ENCODE results near the gene CAPZA3.
"Not testable (repeated sequence)": the region's sequence is repeated elsewhere in the genome, so short reads cannot be mapped to it uniquely, and the experiment has no call there.

Gene CAPZA3, protein sequence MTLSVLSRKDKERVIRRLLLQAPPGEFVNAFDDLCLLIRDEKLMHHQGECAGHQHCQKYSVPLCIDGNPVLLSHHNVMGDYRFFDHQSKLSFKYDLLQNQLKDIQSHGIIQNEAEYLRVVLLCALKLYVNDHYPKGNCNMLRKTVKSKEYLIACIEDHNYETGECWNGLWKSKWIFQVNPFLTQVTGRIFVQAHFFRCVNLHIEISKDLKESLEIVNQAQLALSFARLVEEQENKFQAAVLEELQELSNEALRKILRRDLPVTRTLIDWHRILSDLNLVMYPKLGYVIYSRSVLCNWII

DNA sequence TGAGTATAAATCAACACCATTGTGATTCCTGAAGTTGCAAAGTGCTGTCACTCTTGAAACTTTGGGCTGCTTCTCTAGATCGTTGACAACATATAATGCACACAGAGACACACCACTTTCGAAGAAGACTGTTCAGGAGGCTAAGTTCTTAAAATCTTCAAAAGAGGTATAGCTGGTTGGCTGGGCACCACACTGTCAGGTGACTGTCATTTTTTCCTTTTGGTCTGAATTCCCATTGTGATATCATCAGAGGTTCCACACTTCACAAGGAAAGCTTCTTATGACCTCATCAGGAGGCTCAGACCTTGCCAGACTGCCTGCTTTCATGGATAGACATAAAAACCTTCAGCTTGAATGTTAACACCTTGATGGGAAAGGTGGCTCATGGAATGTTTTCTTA is at the start of gene CAPZA3, which contains the start of gene PLCZ1:
Gene CAPZA3 (plus strand): TSS at position 301 of the 400 bp plus-strand sequence. CDS start 150 bp downstream, outside the sequence.
Gene PLCZ1 (minus strand): TSS at position 194 of the 400 bp plus-strand sequence. CDS start 641 bp downstream, outside the sequence.
- DNase-seq (ENCODE audit: low spot score in 2 of 2) (no peak), ATAC-seq (no peak)
- Mint-ChIP-seq H3K27ac (no peak within 1 kb of the TSS), H3K36me3 (no peaks in the 10 kb centered on the region), H3K4me3 (no peak within 1 kb of the TSS), H3K9me3 (peaks cover 4% of the 10 kb centered on the region), H3K4me1 (no peaks in the 10 kb centered on the region)

DNA sequence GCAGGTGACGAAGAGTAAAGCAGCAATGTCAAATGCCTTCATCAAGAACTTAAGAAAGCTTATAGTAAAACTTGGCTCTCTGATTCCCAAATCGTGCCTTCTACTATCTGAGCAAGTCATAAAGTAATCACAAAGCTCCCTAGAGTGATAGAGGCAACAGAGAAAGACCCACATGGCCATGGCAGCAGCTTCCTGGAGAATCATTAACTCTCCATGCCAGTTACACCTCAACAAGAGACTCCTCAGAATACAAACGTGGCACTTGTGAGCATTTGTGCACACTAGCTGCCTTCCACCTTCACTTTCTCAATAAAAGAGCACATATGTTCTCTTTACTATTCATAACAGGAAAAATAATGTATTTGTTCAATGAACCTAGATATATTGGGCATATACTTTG is 48.1 kb upstream of the CAPZA3 start:
- DNase-seq (ENCODE audit: low spot score in 2 of 2) = no peak
- ATAC-seq = no peak
- Mint-ChIP-seq H3K4me1 (no peaks in the 10 kb centered on the region), H3K4me3 (no peak overlapping the region), H3K9me3 (peaks cover 9% of the 10 kb centered on the region), H3K36me3 (no peaks in the 10 kb centered on the region), H3K27ac (no peak overlapping the region)

DNA sequence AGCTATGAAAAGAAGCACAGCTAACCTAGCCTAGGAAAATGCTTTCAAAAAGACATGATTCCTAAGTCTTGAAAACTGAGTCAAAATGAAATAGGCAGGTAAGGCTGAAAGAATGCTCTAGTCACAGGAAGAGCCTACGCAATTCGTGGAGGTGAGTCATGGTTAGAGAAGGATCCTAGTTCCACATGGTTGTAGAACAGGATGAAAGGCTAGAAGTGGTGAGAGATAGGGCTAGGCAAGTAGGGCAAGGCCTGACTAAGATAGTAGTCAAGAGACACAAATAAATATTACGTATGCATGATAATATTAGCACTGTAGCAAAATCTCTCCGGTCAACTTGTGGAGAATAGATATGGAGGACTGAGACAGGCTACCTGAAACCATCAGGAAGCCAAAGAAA is 47.3 kb upstream of the CAPZA3 start:
- Mint-ChIP-seq H3K36me3 (no peaks in the 10 kb centered on the region), H3K4me3 (no peak overlapping the region), H3K27ac (no peak overlapping the region), H3K9me3 (peaks cover 9% of the 10 kb centered on the region), H3K4me1 (no peaks in the 10 kb centered on the region)
- ATAC-seq (no peak), DNase-seq (ENCODE audit: low spot score in 2 of 2) (no peak)

DNA sequence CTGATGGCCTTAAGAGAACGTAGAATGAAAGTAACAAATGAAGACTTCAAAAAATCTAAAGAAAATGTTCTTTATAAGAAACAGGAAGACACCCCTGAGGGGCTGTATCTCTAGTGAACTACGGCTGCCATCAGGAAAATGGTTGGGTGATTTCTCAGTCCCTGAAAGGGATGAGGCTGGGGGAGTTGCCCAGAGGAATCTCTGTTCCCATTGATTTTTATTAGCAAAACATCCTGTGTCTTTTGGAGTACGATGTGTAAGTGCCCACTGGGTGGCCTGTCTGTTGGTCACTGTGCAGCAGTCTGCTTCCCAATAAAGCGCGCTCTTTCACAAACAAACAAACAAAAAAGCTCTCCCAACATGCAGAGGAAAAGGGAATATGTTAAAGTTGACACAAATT is 43.9 kb upstream of the CAPZA3 start:
- H3K4me3 Mint-ChIP-seq; ATAC-seq; DNase-seq (ENCODE audit: low spot score in 2 of 2); H3K36me3 Mint-ChIP-seq; H3K9me3 Mint-ChIP-seq; H3K27ac Mint-ChIP-seq; H3K4me1 Mint-ChIP-seq: not testable (repeated sequence)

DNA sequence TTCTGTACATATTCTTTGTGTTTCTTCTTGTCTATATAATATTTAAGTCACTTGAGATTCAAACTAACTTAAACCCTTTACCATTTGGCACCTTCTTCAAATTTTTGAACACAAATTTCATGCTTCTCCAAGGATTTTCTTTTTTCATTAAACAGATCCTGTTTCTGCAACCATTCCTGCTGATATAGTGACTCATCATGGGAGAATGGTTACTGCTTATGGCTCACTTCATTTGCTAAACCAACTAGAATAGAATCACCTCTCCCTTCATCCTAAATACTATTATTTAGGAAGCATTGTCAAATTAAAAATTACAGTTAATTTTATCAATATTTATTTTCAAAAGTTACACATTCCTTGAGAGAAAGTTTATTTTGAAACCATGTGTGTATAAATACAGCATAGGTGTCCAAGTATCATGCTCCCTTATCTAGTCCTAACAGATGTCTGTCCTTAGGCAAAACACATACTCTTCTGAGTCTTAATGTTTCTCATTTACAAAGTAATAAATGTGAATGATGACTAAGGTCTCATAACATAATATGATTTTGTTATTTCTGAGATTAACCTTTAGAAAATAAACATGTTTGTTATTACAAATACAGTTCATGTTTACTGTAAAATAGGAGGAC is 40.8 kb upstream of the CAPZA3 start:
- no peak for ATAC-seq
- DNase-seq (ENCODE audit: low spot score in 2 of 2) = no peak
- Mint-ChIP-seq H3K4me1 (no peaks in the 10 kb centered on the region), H3K4me3 (no peak overlapping the region), H3K27ac (no peak overlapping the region), H3K9me3 (peaks cover 7% of the 10 kb centered on the region), H3K36me3 (no peaks in the 10 kb centered on the region)

DNA sequence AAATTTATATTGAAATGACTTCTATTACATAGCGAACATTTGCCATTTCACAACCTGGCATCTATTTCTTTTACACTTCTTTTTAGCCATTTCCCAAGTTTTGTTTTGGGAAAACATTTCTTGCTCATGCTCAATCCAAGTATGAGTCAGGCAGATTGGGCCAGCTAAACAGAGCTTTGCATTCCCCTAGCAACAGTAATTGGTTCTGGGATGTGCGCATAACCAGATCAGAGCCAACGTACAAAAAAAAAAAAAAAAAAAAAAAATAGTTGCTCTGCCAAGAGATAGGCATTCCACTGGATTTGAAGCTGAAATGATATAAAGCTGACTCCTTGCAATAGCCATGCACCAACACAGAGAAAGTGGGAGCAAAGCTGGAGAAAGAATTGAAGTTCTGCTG is 37.6 kb upstream of the CAPZA3 start:
- no peak overlapping the region for H3K4me3 Mint-ChIP-seq

DNA sequence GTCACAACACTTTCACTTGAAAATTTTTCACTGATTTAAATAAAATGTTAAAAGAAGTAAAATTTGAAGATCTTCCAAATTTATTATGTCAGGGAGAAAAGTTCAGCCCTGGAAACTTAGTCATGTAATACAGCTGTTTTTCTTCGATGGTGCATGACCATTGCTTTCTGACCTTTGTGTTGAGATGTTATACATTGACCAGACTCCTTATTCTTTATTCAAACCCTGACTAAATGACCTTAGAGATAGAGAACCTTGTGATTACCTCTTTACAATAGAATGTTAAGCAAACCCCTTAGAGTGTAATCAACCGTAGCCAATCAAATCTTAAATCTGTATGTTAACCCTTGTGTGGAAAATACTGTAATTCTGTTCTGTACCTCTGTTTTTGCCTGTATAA is 34.6 kb upstream of the CAPZA3 start:
- ATAC-seq = no peak
- DNase-seq (ENCODE audit: low spot score in 2 of 2) = no peak
- Mint-ChIP-seq H3K9me3 (peaks cover 14% of the 10 kb centered on the region), H3K4me3 (no peak overlapping the region), H3K4me1 (no peaks in the 10 kb centered on the region), H3K27ac (no peak overlapping the region), H3K36me3 (no peaks in the 10 kb centered on the region)

More for the DNA sequence above, 37.6 kb upstream of the CAPZA3 start:
- Mint-ChIP-seq H3K4me1 (no peaks in the 10 kb centered on the region), H3K9me3 (peaks cover 7% of the 10 kb centered on the region), H3K36me3 (no peaks in the 10 kb centered on the region), H3K27ac (no peak overlapping the region)
- ATAC-seq = no peak
- no peak for DNase-seq (ENCODE audit: low spot score in 2 of 2)

DNA sequence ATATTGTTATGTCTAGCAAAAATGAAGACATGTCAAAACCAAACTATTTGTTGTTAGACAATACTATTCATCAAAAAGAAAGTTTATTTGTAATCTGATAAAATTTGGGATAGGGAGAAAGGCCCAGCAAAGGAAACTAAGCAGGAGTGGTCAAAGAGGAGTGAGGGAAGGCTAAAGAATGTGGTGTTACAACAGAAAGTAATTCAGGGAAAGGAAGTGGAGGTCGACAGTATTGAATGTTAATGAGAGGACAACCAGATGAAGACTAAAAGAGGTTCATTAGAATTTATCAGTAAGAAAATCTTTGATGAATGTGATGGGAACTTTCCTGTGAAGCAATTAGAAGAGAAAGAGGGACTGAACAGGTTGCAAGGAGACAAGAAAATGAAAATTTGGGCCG is 34.0 kb upstream of the CAPZA3 start:
- H3K36me3 Mint-ChIP-seq = no peaks in the 10 kb centered on the region
- DNase-seq (ENCODE audit: low spot score in 2 of 2) = no peak
- ATAC-seq = no peak
- H3K4me1 Mint-ChIP-seq = no peaks in the 10 kb centered on the region
- no peak overlapping the region for H3K4me3 Mint-ChIP-seq
- peaks cover 14% of the 10 kb centered on the region for H3K9me3 Mint-ChIP-seq
- no peak overlapping the region for H3K27ac Mint-ChIP-seq

DNA sequence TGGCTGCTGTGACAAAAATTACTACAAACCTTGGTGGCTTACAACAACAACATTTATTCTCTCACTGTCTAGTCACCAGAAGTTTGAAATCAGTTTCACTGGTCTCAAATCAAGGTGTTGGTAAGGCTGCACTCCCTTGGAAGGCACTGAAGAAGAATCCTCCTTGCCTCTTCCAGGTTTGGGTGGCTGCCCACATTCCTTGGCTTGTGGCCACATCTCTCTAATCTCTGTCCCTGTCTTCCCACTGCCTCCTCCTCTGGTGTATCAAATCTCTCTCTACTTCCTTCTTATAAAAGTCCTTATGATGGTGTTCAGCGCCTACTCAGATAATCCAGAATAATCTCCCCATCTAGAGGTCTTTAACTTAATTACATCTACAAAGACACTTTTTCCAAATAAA is 31.1 kb upstream of the CAPZA3 start:
- DNase-seq (ENCODE audit: low spot score in 2 of 2) (no peak), ATAC-seq (no peak)
- Mint-ChIP-seq H3K4me1 (no peaks in the 10 kb centered on the region), H3K36me3 (no peaks in the 10 kb centered on the region), H3K9me3 (peaks cover 17% of the 10 kb centered on the region), H3K27ac (no peak overlapping the region), H3K4me3 (no peak overlapping the region)

DNA sequence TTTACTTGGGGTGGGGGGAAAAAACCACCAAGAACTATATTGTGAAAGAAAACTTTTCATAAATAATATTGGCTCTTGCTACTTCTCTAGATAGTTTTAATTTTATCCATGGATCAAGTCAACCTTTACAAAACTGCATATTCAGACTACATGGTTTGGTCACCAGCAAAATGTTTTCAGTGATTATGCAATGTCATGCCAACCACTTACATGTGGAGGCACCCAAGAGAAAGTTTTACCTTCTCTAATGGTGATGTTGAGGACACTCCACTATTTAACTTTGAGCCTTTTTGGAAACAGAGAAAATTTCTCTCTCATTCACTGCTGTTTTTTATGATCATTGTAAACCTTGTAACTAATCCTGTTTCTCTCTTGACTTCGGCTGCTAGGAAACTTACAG is 21.7 kb upstream of the CAPZA3 start:
- H3K9me3 Mint-ChIP-seq = no peaks in the 10 kb centered on the region
- no peaks in the 10 kb centered on the region for H3K36me3 Mint-ChIP-seq
- H3K4me3 Mint-ChIP-seq = no peak overlapping the region
- H3K4me1 Mint-ChIP-seq = no peaks in the 10 kb centered on the region
- H3K27ac Mint-ChIP-seq = no peak overlapping the region
- no peak for DNase-seq (ENCODE audit: low spot score in 2 of 2)
- ATAC-seq = no peak

DNA sequence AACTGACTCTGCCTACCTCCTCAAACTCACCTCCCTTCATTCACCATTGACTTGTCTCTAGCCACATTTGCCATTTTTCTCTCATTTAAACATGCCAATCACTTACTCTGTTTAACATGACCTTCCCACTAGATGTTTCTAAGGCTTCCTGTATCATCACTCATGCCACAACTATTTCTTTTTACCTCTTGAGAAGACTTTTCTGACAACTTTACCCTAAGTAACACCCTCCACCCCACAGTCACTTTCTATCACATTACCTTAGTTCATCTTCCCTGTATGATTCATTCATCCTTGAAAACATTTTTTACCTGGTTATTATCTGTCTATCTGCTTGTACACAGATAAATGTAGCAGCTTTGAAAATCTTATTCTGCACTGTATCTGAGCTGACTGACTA is 19.5 kb upstream of the CAPZA3 start:
- Mint-ChIP-seq H3K27ac (no peak overlapping the region), H3K4me3 (no peak overlapping the region), H3K4me1 (no peaks in the 10 kb centered on the region), H3K9me3 (no peaks in the 10 kb centered on the region), H3K36me3 (no peaks in the 10 kb centered on the region)
- DNase-seq (ENCODE audit: low spot score in 2 of 2) = no peak
- ATAC-seq = no peak

DNA sequence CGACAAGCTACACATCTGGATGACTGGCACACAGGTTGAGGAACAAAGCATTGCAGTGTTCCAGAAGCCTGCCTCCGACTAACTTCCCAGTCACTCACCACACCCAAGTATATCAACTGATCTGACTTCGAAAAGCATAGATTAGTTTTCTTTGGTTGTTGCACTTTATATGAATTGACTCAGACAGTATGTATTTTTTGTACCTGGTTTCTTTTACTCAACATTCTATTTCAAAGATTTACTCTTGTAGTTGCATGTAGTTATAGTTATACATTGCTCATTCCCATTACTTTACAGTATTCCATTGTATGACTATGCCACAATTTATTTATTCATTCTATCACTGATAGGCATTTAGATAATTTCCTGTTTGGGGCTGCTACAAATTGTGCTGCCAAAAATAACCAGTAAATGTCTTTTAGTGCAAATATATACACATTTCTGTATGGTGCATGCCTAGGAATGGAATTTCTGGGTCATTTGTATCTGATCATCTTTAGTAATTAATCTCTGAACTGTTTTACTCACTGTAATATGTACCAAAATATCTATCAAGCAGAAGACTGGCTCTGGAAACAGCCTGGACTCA is 17.9 kb upstream of the CAPZA3 start:
- Mint-ChIP-seq H3K4me1 (no peaks in the 10 kb centered on the region), H3K9me3 (peaks cover 6% of the 10 kb centered on the region), H3K36me3 (no peaks in the 10 kb centered on the region), H3K4me3 (no peak overlapping the region), H3K27ac (no peak overlapping the region)
- ATAC-seq = no peak
- DNase-seq (ENCODE audit: low spot score in 2 of 2) = no peak

DNA sequence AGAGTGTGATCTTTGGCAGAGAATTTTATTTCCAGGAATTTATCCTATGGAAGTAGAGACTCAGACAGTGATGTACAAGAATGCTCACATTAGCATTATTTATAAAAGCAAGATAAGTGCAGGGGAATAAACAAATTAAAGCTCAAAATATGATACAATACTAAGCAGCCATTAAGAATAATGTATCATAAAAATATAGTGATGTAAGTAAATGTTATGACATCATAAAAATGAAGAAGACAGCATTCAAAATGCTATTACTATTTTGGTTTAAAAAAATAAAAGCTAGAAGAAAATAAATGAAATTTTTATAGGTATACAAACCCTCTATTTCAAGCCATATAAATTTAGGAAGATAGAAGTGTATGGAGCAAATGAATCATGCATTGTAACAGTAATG is 17.2 kb upstream of the CAPZA3 start:
- DNase-seq (ENCODE audit: low spot score in 2 of 2) = no peak
- ATAC-seq = no peak
- Mint-ChIP-seq H3K4me3 (no peak overlapping the region), H3K4me1 (no peaks in the 10 kb centered on the region), H3K27ac (no peak overlapping the region), H3K9me3 (peaks cover 6% of the 10 kb centered on the region), H3K36me3 (no peaks in the 10 kb centered on the region)

DNA sequence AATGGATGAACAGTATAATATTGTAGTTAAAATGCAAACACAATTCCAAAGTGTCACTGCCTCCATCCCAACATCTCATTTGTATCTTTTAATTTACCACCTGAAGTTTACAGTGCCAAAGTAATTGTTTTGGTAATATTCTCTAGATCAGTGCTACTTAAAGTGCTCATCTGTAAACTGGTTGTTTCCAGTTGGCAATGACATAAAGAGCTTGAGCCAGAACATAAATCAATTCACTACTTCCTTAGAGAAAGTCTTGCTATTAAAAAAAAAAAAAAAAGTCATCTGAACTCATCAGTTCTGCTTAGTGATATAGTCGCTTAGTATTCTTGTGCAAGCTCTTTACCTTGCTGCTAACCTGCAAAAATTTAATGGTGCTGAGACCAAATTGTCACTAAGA is 16.5 kb upstream of the CAPZA3 start:
- DNase-seq (ENCODE audit: low spot score in 2 of 2) = no peak
- Mint-ChIP-seq H3K36me3 (no peaks in the 10 kb centered on the region), H3K27ac (no peak overlapping the region), H3K4me3 (no peak overlapping the region), H3K4me1 (no peaks in the 10 kb centered on the region), H3K9me3 (peaks cover 6% of the 10 kb centered on the region)
- no peak for ATAC-seq

DNA sequence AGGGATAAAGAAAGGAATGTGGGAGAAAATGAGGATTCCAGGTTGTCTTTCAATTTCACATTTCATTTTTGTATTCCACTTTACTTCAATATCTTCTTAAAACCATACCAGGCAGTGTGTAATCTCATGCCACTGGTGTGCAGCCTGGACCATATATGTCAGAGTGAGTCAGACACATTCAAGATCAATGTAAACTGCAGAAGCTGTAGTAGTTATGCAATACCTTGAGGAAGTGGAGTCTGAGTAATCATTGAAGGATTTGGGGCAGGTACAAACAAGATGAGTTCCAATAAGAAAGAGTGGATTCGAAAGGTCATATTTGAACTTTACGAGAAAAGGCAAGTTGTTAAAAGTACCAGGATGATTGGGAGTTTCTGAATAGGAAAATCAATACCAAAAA is 14.2 kb upstream of the CAPZA3 start:
- Mint-ChIP-seq H3K27ac (no peak overlapping the region), H3K36me3 (no peaks in the 10 kb centered on the region), H3K9me3 (peaks cover 12% of the 10 kb centered on the region), H3K4me3 (no peak overlapping the region), H3K4me1 (no peaks in the 10 kb centered on the region)
- no peak for ATAC-seq
- no peak for DNase-seq (ENCODE audit: low spot score in 2 of 2)

DNA sequence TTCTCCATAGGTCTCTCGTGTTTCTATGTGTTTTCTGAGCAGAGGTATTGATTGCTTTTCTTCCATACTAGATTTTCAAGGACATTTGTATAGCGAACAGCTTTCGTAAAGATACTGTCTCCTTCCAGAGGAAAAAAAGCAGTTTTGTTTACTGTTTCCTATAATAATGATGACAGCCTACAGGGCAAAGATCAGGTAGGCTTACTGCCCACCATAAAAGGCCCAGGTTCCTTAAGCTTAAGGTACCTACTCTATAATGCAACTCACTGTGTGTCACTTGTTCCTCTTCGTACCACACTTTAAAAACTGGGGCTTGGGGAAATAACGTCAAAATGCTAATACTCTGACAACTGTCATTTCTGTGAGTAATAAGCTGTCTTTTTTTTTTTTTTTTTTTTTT is 6.8 kb upstream of the CAPZA3 start:
- H3K9me3 Mint-ChIP-seq = peaks cover 14% of the 10 kb centered on the region
- H3K4me1 Mint-ChIP-seq = no peaks in the 10 kb centered on the region
- H3K27ac Mint-ChIP-seq = no peak overlapping the region
- ATAC-seq (no peak), DNase-seq (ENCODE audit: low spot score in 2 of 2) (no peak)
- no peak overlapping the region for H3K4me3 Mint-ChIP-seq
- H3K36me3 Mint-ChIP-seq = no peaks in the 10 kb centered on the region
